T-helper 22 cell (primary cell): ENCODE results near the gene SPEG.

ENCODE experiments used
- DNase-seq: peaks from one replicate; pipeline ENCODE4 v3.0.0-alpha.2; 2020; ENCODE audit warnings: low read depth

Gene SPEG

DNA sequence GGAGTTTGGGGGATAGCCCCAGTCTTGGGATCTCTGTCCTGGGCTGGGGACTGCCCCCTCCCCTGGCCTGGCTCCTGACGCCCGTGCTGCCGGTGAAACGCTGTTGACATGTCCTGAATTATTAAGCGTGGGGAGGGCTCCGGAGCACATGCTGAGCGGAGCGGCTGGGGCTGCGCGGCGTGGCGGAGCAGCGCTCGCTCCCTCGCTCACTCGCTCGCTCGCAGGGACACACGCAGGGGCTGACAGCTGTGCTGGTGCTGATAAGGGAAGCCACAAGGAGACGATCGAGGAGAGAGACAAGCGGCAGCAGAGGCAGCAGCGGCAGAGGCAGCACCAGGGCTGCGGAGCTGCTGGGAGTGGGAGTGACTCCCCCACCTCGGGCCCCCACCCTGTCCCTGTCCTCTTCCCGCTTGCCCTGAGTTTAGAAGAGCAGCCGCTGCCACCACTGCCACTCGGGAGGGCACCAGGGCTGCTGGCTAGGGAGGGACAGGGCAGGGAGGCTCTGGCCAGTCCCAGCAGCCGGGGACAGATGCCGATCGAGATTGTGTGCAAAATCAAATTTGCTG is 79.6 kb downstream of the SPEG start, which contains the start of gene ASIC4:
Gene ASIC4 (plus strand): TSS at position 287 of the 566 bp plus-strand sequence. CDS start 243 bp downstream, at position 530.
- no peak for DNase-seq

GRCh38 chr2:219514836-219515235 is 80.2 kb downstream of the SPEG start:
- no peak for DNase-seq

DNA sequence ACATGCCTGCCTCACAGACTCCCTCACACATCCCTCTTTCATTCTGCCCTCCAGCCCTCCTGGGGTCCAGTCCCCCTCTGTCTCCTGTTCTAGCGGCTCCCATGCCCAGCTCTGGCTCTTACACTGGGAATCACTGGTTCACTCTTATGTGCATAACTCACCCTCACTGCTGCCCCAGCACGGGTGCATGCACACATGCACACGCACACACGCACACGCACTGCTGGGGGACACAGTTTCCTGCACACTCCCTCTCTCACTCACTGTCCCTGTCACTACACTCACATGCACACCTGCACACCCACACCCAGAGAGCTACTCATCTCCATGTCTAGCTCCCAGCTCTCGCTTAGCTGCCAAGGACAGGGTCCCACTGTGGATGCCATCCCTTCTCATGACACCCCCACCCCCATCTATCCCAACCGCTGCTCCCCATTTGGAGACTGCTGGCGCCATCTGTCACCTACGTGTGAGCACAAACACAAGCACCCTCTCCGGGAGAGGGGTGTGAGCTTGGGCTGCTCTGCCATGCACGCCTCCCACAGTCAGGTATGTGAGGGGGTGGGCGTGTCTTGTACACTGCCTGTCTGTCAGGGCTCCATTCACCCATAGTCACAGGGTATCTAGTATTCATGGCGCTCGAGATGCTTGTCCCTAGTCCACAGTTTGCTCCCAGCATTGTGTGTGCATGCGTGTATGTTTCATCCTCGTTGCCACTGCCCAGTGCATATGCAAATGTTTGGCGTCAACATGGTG is 81.4 kb downstream of the SPEG start:
- DNase-seq = no peak

GRCh38 chr2:219516888-219517287 is 82.2 kb downstream of the SPEG start:
- DNase-seq = no peak

- no peak for DNase-seq
Observed at GRCh38 chr2:219517954-219518778, 83.5 kb downstream of the SPEG start.

GRCh38 chr2:219519526-219519916 is 84.9 kb downstream of the SPEG start:
- no peak for DNase-seq

GRCh38 chr2:219520079-219520478 is 85.4 kb downstream of the SPEG start:
- no peak for DNase-seq

DNA sequence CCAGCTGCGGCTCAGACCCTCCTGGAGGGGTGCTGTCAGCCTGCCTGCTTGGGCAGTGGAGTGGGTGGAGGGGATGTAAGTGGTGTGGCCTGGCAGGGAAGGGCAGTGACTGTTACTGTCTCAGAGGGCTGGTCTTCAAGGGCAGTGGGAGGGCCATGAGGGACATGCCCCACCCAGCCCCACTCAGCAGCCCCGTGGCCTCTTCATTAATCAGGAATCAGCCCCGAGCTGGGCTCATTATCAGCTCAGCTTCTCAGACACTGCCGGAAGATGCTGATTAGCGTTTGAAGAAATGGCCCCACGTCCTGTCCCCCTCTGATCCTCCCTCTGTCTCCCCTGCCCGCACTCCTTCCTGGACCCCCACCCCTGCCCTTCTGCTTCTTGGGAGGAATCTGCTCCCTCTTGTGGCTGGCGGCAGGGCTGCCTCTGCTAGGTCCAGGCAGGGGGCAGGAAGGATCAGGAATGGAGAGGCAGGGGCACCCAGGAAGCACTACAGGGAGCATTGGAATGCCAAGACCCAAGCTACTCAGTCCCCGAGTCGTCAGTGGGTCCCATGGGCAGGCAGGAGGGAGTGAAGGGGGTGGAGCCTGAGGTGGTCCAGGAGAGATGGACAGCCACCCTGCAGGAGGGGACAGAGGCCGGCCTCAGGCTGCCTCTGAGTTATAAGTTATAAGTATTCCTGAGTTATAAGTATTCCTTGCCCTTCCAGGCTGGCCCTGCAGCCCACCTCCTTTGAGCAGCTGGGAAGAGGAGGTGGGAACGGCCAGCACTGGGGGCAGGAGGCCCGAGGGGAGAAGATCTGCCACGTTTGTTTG is 86.6 kb downstream of the SPEG start:
- DNase-seq = no peak

- DNase-seq = no peak
Observed at GRCh38 chr2:219522111-219523030, 87.7 kb downstream of the SPEG start.

GRCh38 chr2:219523031-219523671 is 88.5 kb downstream of the SPEG start:
- DNase-seq = no peak

GRCh38 chr2:219524817-219525216 is 90.2 kb downstream of the SPEG start:
- DNase-seq = no peak

- no peak for DNase-seq
Observed at GRCh38 chr2:219525533-219526232, 91.0 kb downstream of the SPEG start.

DNA sequence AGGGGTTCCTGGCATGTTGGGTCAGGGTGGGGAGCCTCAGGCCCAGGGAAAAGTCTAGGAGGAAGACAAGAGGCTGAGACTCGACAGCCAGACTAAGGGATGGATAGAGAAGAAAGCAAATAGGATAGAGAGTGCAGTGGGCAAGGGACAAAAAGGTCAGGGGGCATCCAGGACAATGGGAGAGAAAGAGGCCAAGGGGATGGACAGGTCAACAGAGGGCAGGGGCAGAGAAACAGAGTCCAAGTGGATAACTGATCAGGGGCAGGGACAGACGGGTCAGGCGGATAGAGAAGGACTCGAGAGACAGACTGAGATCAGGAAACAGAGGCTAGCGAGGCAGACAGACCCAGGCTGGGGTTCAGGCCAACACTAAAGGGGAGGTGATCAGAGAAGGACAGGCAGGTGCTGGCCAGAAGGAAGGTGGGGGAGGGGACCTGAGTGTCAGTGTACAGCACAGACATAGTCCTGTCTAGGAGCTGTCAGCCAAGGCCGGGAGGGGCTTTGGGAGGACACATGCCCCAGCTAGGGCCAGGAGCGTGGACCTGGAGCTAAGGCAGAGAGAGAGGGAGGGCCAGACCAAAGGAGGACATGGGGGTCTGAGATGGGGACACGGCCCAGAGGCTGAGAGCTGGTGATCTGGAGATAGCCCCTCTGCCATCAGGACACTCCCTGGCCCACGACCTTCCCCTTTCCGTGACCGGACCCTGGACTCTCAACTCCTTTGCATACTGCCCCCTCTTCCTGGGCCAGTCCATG is 91.9 kb downstream of the SPEG start:
- no peak for DNase-seq

DNA sequence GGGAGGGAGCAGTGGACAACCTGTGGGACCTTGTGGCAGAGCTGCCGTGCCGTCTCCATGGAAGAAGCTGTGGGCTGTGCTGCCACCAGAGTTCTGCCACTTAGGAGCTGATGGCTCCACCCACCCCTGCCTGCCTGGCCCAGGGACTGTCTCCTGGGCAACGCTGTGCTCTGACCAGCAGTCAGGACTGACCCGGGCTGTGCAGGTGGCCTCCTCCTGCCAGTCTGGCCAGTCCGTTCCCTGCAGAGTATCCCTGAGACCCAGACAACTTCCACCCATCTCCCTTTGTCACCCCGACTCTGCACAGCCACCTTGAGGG is 92.4 kb downstream of the SPEG start:
- no peak for DNase-seq

DNA sequence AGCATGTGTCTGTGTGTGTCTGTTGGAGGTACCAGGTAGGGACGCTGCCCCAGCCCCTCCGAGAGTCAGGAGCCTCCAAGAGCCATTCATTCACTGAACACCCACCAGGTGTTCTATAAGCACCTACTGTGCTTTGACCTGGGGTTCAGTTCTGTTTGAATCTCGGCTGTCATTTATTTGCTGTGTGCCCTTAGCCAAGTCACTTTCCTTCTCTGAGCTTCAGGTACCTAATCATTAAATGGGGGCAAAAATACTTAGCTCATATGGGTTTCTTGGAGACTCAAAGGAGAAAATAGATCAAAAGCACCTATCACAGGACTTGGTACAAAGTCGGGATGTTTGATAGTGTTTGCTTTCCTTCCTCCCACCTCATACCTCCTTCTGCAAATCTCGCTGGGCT is 92.8 kb downstream of the SPEG start:
- no peak for DNase-seq

DNA sequence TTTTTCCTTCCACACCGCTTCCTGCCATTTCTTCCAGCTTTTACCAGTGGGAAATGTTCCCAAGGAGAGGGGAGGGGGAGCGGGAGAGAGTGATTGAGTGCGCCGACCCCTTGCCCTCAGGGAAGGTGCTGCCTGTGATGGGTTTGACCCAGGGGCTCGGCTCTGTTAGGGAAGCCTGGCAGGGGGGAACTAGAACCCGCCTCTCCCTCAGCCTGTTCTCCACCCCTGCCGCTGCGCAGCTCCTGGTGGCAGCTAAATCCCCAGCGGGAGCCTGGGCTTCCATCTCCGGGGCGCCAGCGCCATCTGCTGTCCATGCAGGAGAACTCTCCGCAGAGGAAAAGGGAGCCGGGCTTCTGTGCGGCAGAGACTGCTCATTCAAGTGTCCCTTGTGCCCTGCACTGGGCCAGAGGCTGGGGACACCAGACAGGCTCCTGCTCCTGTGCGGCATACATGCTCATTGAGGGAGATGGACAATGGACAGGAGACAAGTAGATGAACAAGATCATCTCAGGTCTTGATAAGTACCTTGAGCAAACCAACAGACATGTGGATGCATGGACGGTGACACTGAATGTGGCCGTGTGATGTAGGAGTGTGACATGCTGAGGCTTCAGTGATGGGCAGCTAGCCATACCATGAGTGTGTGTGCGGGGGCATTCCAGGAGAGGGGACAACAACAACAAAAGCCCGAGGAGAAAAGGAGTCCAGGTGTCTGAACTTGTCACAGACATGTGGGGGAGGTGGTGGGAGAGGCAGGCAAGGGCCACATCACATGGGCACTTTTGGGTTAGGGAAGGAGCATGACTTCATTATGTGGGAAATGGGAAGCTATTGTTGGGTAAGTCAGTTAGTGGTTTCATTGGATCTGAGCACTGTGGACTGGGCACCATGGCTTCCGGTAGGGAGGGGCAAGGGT is 95.7 kb downstream of the SPEG start:
- peak; percentile 60 for DNase-seq

DNA sequence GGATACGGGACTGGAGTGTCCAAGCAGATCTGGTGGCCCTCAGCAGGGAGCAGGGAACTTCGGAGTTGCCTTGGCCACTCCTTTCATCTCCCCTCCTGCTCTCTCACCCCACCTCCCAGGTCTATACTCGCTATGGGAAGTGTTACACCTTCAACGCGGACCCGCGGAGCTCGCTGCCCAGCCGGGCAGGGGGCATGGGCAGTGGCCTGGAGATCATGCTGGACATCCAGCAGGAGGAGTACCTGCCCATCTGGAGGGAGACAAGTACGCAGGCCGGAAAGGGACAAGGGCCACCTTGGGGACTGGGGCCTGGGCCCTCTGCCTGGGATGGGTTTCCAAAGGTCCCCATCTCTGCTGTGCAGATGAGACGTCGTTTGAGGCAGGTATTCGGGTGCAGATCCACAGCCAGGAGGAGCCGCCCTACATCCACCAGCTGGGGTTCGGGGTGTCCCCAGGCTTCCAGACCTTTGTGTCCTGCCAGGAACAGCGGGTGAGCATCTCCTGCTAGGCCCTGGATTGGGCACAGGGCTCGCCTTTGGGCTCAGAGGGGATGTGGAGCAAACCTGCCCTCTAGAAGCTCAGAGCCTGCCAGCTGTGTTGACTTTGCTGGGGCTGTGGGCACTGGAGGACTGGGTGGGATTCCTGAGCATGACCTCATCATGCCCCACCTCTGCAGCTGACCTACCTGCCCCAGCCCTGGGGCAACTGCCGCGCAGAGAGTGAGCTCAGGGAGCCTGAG is 97.2 kb downstream of the SPEG start:
- no peak for DNase-seq

DNA sequence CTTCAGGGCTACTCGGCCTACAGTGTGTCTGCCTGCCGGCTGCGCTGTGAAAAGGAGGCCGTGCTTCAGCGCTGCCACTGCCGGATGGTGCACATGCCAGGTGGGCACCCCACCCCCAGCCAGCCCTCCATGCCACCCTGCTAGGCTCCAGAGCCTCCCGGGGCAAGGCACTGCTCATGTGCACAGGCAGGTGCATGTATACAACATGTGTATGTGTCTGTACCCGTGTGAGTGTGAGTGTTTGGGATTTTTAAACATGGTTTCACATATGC is 97.7 kb downstream of the SPEG start:
- DNase-seq = no peak
